Retina (tissue), 1 donor: Measurements from ENCODE around the gene PRKD2.
"Not testable (repeated sequence)": the region's sequence is repeated elsewhere in the genome, so short reads cannot be mapped to it uniquely, and the experiment has no call there.

Source experiments
- DNase-seq: peaks from one replicate; pipeline ENCODE4 v3.0.0-alpha.2; 2016

Gene PRKD2

GRCh38 chr19:46723023-46723461 is 6.1 kb upstream of the PRKD2 start:
- no peak for DNase-seq

GRCh38 chr19:46722421-46723022 is 5.6 kb upstream of the PRKD2 start:
- DNase-seq: no peak

- DNase-seq: no peak
Measured at GRCh38 chr19:46722004-46722380, 5.1 kb upstream of the PRKD2 start.

- DNase-seq: no peak
Measured at GRCh38 chr19:46721269-46722003, 4.5 kb upstream of the PRKD2 start.

- no peak for DNase-seq
Measured at GRCh38 chr19:46720503-46721239, 3.8 kb upstream of the PRKD2 start.

GRCh38 chr19:46719629-46720502 is 3.0 kb upstream of the PRKD2 start:
- DNase-seq: no peak

GRCh38 chr19:46718934-46719622 is 2.2 kb upstream of the PRKD2 start:
- no peak for DNase-seq

GRCh38 chr19:46718157-46718933 is 1.4 kb upstream of the PRKD2 start:
- no peak for DNase-seq

- DNase-seq: no peak
Measured at GRCh38 chr19:46717716-46718143, 816 bp upstream of the PRKD2 start.

- DNase-seq: no peak
Measured at GRCh38 chr19:46716672-46717033, 261 bp downstream of the PRKD2 start.

- peak; percentile 63 for DNase-seq
Measured at GRCh38 chr19:46715975-46716671, 791 bp downstream of the PRKD2 start.

GRCh38 chr19:46715620-46715974 is 1.3 kb downstream of the PRKD2 start:
- DNase-seq: no peak

- no peak for DNase-seq
Measured at GRCh38 chr19:46714444-46715106, 2.3 kb downstream of the PRKD2 start.

- peak; percentile 43 for DNase-seq
Measured at GRCh38 chr19:46713781-46714443, 3.0 kb downstream of the PRKD2 start.

GRCh38 chr19:46712768-46713338 is 4.1 kb downstream of the PRKD2 start:
- not testable (repeated sequence) for DNase-seq

- no peak for DNase-seq
Measured at GRCh38 chr19:46710687-46711086, 6.2 kb downstream of the PRKD2 start.

- DNase-seq: peak; percentile 66
Measured at GRCh38 chr19:46704379-46705076, 12.4 kb downstream of the PRKD2 start.

GRCh38 chr19:46700704-46701103 is 16.2 kb downstream of the PRKD2 start:
- no peak for DNase-seq
